Stimulated activated CD8-positive, alpha-beta memory T cell treated with anti-CD3 and anti-CD28 coated beads, Interleukin-4, amount 100 ng/mL, for 48 hours (primary cell): ENCODE results near the gene FILIP1L.

ENCODE experiments used
- DNase-seq: peaks from one replicate; pipeline ENCODE4 v3.0.0-alpha.2; 2020

Gene FILIP1L

DNA sequence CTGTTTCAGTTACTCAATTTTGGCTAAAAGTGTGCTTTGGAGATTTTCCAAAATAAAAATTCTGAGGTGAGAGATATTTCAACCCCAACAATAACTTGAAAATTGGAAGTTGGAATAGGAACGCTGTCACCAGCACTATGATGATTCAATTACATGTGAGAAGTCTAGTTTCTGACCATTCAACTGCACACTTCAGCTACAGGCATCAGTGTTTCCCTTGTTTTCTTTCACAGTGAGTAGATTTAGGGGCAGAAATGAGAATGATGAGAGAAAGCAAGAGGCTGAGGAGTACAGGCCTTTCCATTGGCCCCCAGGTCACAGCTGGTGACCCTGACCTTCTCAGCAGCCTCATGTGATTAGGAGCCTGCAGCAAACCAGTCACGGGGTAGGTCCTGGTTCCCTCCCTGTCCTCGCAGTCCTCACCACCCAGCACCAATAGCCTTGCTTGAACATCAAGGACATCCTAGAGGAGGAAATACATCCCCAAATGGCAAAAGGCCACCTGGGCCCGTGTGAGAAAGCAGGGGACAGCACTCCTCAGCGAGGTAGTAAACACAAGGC is 10.0 kb upstream of the FILIP1L start:
- no peak for DNase-seq

DNA sequence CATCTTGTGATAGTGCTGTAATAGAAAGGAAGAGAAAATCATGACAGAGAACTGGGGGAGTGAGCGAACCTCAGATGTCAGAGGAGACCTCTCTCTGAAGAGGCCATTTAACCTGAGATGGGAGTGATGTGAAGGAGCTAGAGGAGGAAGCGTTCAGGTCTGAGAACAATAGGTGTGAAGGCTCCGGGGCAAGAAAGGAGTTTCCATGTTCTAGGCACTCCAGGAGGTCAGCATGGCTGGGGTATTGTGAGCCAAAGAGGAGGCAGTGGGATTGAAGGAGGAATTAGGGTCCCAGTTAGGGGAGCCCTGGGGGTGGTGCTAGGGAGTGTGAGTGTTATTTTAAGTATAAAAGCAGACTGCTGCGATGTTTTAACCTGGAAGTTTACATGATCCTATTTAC is 8.8 kb upstream of the FILIP1L start:
- no peak for DNase-seq

- DNase-seq, result no peak
These were observed 8.0 kb upstream of the FILIP1L start for GRCh38 chr3:100122321-100122720.

DNA sequence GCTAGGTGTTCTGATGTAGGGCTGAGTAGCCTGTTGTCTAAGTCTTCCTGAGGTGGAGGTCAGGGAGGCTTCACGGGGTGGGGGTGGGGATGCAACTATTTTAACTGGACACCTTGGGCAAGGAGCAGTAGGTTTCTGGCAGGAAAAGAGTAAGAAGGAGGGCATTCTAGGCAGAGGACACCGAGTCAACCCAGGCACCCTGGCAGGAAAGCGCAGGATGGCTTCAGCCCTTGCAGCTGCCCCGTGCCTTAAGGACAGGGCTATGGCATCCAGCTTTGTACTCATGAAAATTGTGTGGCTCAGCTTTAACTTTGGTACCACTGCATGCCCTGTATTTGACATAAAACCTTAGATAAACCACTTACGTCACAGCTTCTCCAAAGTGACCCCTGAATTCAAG is 6.4 kb upstream of the FILIP1L start:
- DNase-seq, result no peak

GRCh38 chr3:100120012-100120411 is 5.7 kb upstream of the FILIP1L start:
- no peak for DNase-seq

GRCh38 chr3:100117093-100117492 is 2.8 kb upstream of the FILIP1L start:
- no peak for DNase-seq

DNA sequence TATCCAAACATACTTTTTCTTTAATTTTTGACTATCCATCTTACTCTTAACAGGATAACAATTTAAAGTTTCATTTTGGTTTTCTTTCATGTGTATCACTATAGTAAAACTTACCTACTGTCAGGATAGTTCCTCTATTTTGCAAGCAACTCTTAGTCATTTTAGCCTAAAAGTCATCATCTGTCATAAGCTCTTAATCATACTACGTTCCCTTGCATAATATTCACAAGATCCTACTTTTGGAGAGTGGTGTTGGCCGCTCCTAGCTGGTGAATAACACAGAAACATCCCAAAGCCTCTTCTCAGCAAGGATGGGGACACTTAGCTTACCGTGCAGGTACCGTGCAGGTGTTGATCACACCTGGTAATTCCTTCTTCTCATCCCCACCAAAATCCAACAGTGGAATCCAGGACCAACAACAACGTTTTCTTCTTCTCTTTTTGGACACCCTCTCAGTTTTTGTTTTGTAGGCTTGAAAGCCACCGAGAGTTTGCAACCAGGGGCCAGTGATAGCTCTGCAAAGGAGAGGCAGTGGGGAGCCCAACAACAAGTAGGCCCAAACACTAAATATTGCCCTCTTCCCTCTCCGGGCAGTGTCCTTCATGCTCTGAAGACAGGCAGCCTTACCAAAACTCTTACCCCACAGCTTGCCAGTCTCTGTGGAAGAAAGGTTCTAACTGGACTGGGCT is 433 bp downstream of the FILIP1L start:
- no peak for DNase-seq

DNA sequence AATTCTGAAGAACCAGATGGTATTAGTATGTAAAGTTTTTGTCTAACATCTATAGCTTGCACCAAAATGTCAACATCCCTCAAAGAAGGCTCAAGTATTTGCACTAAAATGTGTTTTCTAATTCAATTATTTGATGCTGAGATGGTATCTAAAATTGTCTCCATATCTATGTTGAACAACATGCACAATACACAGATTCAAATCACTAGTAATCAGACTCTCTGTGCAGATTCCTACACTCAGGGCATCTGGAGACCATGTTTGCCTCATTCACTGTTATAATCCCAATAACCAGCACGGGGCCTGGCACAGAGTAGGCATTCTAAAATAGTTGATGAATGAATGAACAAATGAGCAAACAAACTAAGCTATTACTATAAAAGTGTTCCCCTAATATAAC is 2.6 kb downstream of the FILIP1L start:
- no peak for DNase-seq

DNA sequence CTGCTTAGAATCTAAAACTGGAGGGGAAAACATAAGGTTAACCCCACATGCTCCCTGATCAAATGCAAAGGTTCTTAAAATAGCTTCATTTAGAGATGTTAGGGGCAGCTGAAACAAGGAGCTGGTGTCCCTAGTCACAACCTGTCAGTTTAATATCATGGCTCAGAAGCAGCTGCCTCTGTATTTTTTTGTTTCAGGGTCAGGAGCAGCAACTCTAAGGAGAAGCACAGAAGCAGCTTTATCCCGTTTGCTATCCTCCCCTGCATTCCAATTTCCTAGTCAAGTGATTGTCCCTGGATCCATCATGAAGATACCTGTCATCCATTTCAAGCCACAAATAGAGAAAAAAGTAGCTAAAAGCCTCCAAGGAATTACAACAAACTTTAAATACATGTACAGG is 4.1 kb downstream of the FILIP1L start:
- DNase-seq, result no peak

GRCh38 chr3:100108464-100109079 is 5.7 kb downstream of the FILIP1L start:
- no peak for DNase-seq

GRCh38 chr3:100107221-100107814 is 7.0 kb downstream of the FILIP1L start:
- DNase-seq, result no peak

- DNase-seq, result no peak
These were observed 7.7 kb downstream of the FILIP1L start for GRCh38 chr3:100106531-100107141.

DNA sequence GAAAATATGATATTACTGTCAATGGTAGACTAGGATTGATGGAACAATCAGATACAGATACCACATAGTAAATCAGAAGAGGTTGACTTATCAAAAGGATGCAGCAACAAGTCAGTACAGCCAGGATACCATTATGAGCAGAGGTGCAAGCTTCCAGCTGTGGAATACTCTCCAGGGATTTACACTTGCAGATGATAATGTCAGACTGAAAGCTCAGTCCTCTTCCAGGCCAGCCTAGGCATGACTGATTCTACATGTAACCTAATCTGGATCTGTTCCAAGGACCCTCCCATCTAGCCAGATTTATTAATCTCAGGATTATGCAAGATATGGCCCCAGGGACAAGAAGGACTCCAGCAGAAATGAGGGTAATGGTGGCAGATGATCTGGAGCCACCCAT is 8.2 kb downstream of the FILIP1L start:
- DNase-seq, result no peak

DNA sequence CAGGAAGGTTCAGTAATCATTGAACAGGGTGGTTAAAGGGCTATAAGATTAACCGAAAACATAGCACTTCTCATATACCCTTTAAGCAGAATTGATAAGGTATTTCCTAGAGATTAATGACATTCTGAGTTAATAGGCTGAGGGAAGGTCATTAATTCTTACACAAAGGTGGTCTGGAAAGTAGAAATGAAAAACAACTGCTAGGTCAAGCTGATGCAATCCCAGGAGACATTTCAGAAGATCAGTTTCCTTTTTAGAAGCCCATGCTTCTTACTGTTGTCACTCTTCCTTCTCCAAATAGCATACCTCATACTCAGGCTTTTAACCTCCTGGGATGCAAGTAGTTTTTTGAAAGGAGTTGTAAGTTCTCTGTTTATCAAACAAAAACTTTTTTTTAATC is 8.8 kb downstream of the FILIP1L start:
- no peak for DNase-seq

DNA sequence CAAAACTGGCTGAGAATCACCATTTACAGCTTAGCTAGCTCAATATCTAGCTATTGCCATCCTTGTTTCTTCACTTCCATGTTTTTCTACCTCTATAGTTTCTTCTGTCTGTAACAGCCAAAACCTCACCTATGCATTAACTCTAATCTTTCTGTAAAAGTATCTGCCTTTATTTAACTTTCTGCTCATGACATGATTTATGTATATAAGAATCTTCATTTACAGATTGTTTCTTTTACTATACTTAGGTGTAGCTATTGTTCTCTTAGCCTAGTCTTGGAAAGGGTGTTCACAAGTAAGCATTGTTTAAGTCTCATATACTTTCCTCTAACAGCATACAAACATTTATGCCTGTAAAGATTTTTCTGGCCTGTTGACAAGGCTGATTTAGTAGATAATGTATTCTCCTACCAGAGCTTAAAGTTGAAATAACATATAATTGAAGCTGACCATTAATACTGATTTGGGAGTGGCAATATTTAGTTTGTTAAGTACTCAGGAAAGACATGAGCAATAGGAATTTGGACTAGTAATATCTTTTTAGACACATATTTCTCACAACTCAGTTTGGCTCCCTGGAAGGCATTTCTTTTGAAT is 9.4 kb downstream of the FILIP1L start:
- no peak for DNase-seq

DNA sequence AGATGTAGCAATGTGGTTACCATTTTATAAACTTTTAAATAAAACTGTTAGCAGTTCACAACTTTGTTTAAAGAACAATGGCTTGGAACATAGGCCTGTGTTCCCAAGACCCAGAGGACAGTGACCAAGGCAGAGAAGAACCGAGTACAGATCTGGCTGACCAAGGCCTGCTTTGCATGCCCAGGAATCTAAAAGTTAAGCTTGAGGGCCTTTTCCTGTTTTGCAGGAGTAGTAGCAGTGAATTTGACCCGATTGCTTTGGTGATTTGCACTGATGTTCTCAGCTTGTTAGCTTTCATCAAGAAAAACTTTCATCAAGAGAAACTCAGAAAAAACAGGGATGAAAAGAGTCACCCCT is 9.9 kb downstream of the FILIP1L start:
- DNase-seq, result no peak

DNA sequence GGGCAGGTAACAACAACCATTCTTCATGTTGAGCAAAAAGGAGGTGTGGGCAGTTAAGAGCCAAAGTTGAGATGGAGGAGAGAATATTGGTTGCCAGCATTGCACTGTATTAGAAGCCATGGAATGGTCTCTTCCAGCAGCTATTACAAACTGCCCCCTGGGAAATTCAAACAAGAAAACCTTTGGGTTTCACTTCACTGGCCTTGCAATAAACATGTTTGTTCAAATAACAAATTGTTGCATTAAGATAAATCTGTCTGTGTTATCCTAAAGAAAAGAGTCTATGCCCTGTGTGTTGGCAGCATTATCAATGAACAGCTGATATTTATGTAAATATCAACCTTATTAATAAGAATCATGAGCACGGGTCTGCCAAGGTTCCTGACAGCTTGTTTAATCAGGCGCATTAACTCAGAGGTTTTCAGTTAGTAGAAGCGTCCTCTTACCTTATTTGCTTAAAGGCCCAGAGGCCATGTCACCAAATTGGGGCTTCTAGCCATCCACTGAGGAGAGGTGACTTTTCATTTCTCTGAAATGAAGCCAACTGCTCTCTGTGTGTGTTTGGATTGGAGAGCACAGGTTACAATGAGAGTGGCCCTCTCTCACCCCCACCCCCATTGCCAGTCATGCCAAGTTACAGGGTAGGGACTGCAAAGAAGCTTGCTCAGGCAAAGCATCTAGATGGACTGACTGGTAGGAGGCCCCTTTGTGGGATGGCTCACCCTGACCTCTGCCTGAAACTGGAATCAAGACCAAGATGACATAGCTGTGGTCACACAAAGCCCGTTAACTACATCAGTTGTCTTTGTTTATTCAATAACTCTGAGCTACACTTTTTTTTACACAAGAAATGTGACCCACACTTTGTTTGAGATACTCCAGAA is 10.5 kb downstream of the FILIP1L start:
- DNase-seq, result peak; percentile 32

DNA sequence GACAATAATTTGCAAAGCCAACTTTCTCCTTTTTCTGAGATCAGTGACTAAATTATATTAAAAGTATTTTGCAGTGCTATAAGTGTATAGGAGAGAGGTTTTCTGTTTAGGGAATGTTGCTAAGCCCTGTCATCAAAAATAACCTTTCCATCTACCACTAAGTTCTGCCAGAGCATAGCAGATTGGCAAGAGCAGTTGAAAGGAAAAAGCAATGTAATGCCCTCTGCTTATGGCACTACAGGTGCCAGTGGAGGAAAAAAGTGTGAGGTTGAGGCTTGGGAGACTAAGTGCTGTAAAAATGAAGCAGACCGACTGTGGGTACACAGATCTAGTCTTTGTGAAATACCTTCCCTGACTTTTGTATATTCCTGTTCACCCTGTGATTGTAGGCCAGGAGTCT is 11.5 kb downstream of the FILIP1L start:
- DNase-seq, result no peak

- DNase-seq, result no peak
These were observed 13.9 kb downstream of the FILIP1L start for GRCh38 chr3:100100425-100100824.

DNA sequence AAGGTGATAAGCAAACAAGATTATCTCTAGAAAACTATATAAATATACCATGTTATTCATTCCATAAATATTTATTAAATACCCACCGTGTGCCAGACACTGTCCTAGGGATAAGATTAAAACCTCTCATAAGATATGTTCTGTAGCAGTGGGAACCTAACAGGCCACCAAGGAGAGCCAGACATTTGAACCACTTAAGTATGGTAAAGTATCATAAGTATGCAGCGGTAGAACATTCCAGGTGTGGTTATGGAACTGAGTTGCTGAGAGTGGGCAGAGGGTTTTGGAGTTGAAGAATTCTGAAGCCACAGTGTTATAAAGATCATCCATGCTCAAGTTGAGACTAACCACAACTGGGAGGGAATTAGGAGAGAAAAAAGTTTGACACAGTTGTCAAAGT is 14.7 kb downstream of the FILIP1L start:
- no peak for DNase-seq

- no peak for DNase-seq
These were observed 15.6 kb downstream of the FILIP1L start for GRCh38 chr3:100098784-100099070.

GRCh38 chr3:100097919-100098783 is 16.1 kb downstream of the FILIP1L start:
- DNase-seq, result no peak
